ENCODE data around the gene B3GLCT. TPM values are rescaled to one million over a fixed set of nuclear protein-coding genes. Genes with fewer than 3 reads are reported as not detected.

The B3GLCT gene
- total and polyA plus RNA-seq, 2 of the 13 experiments (the other 11 are each of a cell fraction or from before 2014, with no cell fraction given), result 2.0 to 7.1 TPM

DNA sequence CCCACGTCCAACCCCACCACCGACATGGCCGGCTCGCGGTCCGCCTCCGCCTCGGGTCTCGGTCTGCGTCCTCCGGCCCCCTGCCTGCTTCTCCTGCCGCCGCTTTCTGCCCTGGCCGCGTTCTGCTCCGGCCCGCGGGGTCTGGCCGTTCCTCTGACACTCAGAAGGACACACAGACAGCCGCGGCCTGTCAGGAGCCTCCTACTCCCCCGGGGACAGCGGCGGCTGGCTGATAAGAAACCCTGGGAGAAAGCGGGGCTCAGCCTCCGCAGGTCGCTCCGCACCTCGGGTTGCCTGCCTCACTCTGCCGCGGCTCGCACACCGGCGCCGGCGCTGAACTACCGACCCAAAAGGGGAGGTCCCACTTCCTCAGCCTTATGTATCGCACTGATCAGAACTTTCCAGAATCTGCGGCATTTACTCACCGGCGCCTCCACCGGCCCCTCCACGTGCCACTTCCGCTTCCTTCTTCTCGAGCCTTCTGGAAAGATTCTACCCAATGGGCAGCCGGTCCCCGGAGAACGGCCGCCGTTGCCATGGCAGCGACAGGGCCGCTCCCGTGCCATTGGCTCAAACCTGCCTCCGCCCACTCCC lies 38.1 kb upstream of the B3GLCT start, which contains the start of gene HSPH1 (continued):
- TF ChIP-seq, protein P1, sequence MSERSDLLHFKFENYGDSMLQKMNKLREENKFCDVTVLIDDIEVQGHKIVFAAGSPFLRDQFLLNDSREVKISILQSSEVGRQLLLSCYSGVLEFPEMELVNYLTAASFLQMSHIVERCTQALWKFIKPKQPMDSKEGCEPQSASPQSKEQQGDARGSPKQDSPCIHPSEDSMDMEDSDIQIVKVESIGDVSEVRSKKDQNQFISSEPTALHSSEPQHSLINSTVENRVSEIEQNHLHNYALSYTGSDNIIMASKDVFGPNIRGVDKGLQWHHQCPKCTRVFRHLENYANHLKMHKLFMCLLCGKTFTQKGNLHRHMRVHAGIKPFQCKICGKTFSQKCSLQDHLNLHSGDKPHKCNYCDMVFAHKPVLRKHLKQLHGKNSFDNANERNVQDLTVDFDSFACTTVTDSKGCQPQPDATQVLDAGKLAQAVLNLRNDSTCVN (CRISPR knock-in tag; IDR thresholded peaks at IDR 0.05; ENCODE audit: borderline replicate concordance), result peak; percentile 98
- TF ChIP-seq HOXA5 (CRISPR knock-in tag; IDR thresholded peaks at IDR 0.05) (peak; percentile 79; the same call in 1 of the 2 replicates), HMG20B (CRISPR knock-in tag; conservative IDR thresholded peaks at IDR 0.05) (no peak), ZNF367 (CRISPR knock-in tag; IDR thresholded peaks at IDR 0.05; ENCODE audit: borderline replicate concordance) (0 out of 2 replicates have a peak, but pooled peaks have one; percentile 30), NCOA2 (CRISPR knock-in tag; IDR thresholded peaks at IDR 0.05) (peak; percentile 23), ZNF274 (CRISPR knock-in tag; IDR thresholded peaks at IDR 0.05) (no peak), ZNF350 (CRISPR knock-in tag; IDR thresholded peaks at IDR 0.05; ENCODE audit: borderline replicate concordance, low read depth) (peak; percentile 81; the same call in 1 of the 2 replicates), NR2F1 (CRISPR knock-in tag; IDR thresholded peaks at IDR 0.05) (no peak), CBX2 (IDR thresholded peaks at IDR 0.05; ENCODE audit: low read depth, low read length) (no peak), CBX2 (CRISPR knock-in tag; IDR thresholded peaks at IDR 0.05; ENCODE audit: low read depth) (no peak), SPEN (CRISPR knock-in tag; IDR thresholded peaks at IDR 0.05; ENCODE audit: low read depth) (peak; percentile 30; the same call in 1 of the 2 replicates), FOXC1 (CRISPR knock-in tag; IDR thresholded peaks at IDR 0.05; ENCODE audit: borderline replicate concordance) (peak; percentile 79; the same call in 1 of the 2 replicates), ZNF34 (CRISPR knock-in tag; IDR thresholded peaks at IDR 0.05; ENCODE audit: borderline replicate concordance) (no peak), ZFAT (CRISPR knock-in tag; conservative IDR thresholded peaks at IDR 0.05) (peak; percentile 72; the same call in 1 of the 2 replicates), ZKSCAN5 (CRISPR knock-in tag; IDR thresholded peaks at IDR 0.05) (peak; percentile 67; the same call in 1 of the 2 replicates), MXD4 (CRISPR knock-in tag; IDR thresholded peaks at IDR 0.05) (peak; percentile 99), PHF8 (CRISPR knock-in tag; IDR thresholded peaks at IDR 0.05) (peak; percentile 64), ZNF441 (CRISPR knock-in tag; IDR thresholded peaks at IDR 0.05; ENCODE audit: borderline replicate concordance) (peak; percentile 49; the same call in 1 of the 2 replicates), HNRNPK (IDR thresholded peaks at IDR 0.05; ENCODE audit: low read depth, low read length, poor library complexity, severe bottlenecking) (no peak), ASH2L (IDR thresholded peaks at IDR 0.05; ENCODE audit: insufficient read length, low read depth, low read length) (peak; percentile 62), SIN3A (IDR thresholded peaks at IDR 0.05; ENCODE audit: borderline replicate concordance, low read depth, low read length) (peak; percentile 93), HDAC2 (CRISPR knock-in tag; IDR thresholded peaks at IDR 0.05) (peak; percentile 21; the same call in 1 of the 2 replicates), SIN3B (IDR thresholded peaks at IDR 0.05; ENCODE audit: low read length) (no peak), ELF3 (CRISPR knock-in tag; IDR thresholded peaks at IDR 0.05) (peak; percentile 54)
- TF ChIP-seq, protein P2, sequence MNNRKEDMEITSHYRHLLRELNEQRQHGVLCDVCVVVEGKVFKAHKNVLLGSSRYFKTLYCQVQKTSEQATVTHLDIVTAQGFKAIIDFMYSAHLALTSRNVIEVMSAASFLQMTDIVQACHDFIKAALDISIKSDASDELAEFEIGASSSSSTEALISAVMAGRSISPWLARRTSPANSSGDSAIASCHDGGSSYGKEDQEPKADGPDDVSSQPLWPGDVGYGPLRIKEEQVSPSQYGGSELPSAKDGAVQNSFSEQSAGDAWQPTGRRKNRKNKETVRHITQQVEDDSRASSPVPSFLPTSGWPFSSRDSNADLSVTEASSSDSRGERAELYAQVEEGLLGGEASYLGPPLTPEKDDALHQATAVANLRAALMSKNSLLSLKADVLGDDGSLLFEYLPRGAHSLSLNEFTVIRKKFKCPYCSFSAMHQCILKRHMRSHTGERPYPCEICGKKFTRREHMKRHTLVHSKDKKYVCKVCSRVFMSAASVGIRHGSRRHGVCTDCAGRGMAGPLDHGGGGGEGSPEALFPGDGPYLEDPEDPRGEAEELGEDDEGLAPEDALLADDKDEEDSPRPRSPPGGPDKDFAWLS (CRISPR knock-in tag; IDR thresholded peaks at IDR 0.05; ENCODE audit: borderline replicate concordance), result no peak
- TF ChIP-seq, protein P3, sequence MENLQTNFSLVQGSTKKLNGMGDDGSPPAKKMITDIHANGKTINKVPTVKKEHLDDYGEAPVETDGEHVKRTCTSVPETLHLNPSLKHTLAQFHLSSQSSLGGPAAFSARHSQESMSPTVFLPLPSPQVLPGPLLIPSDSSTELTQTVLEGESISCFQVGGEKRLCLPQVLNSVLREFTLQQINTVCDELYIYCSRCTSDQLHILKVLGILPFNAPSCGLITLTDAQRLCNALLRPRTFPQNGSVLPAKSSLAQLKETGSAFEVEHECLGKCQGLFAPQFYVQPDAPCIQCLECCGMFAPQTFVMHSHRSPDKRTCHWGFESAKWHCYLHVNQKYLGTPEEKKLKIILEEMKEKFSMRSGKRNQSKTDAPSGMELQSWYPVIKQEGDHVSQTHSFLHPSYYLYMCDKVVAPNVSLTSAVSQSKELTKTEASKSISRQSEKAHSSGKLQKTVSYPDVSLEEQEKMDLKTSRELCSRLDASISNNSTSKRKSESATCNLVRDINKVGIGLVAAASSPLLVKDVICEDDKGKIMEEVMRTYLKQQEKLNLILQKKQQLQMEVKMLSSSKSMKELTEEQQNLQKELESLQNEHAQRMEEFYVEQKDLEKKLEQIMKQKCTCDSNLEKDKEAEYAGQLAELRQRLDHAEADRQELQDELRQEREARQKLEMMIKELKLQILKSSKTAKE (CRISPR knock-in tag; IDR thresholded peaks at IDR 0.05; ENCODE audit: borderline replicate concordance), result no peak
